HG03460 (cell line): ENCODE measurements around the gene GLP1R.

Experiments used
- ATAC-seq: cut with Tn5 transposase; IDR thresholded peaks from one replicate; pipeline ENCODE4 v1.9.1; 2021; ENCODE audit not compliant: unreplicated experiment

Gene GLP1R

GRCh38 chr6:39043776-39044175, 4.8 kb upstream of the GLP1R start:
- no peak for ATAC-seq

GRCh38 chr6:39044181-39044580, 4.4 kb upstream of the GLP1R start:
- no peak for ATAC-seq

- no peak for ATAC-seq
Observed at GRCh38 chr6:39047434-39048327, 900 bp upstream of the GLP1R start.

- ATAC-seq: no peak
Observed at GRCh38 chr6:39049575-39050283, 1.1 kb downstream of the GLP1R start.

- no peak for ATAC-seq
Observed at GRCh38 chr6:39050453-39051112, 2.0 kb downstream of the GLP1R start.

GRCh38 chr6:39051399-39052122, 3.0 kb downstream of the GLP1R start:
- ATAC-seq: no peak

- no peak for ATAC-seq
Observed at GRCh38 chr6:39053016-39053624, 4.5 kb downstream of the GLP1R start.

- no peak for ATAC-seq
Observed at GRCh38 chr6:39053854-39054576, 5.4 kb downstream of the GLP1R start.

- no peak for ATAC-seq
Observed at GRCh38 chr6:39054577-39055142, 6.1 kb downstream of the GLP1R start.

GRCh38 chr6:39055661-39056060, 7.1 kb downstream of the GLP1R start:
- no peak for ATAC-seq

- no peak for ATAC-seq
Observed at GRCh38 chr6:39056191-39056590, 7.6 kb downstream of the GLP1R start.

GRCh38 chr6:39056681-39057080, 8.1 kb downstream of the GLP1R start:
- no peak for ATAC-seq

GRCh38 chr6:39057251-39058155, 8.9 kb downstream of the GLP1R start:
- ATAC-seq: no peak

GRCh38 chr6:39058471-39059147, 10.0 kb downstream of the GLP1R start:
- ATAC-seq: no peak

- no peak for ATAC-seq
Observed at GRCh38 chr6:39059496-39060310, 11.1 kb downstream of the GLP1R start.

GRCh38 chr6:39060467-39061160, 12.0 kb downstream of the GLP1R start:
- ATAC-seq: no peak

- no peak for ATAC-seq
Observed at GRCh38 chr6:39061182-39061581, 12.6 kb downstream of the GLP1R start.
